SK-N-SH treated with all-trans-retinoic acid at 6 μM for 48 hours (cell line): ENCODE results near the gene DENND1A.

ENCODE experiments used
- ATAC-seq: fragments of 200-7000 bp; cut with Tn5 transposase; 3 replicates; pipeline ENCODE4 v1.9.1; 2020; ENCODE audit warnings: mild to moderate bottlenecking, moderate library complexity
- ARNTL ChIP-seq: fragments of 450-650 bp; formaldehyde crosslinking; IDR thresholded peaks from 2 replicates; pipeline ENCODE4 v1.5.0; 2020; ENCODE audit warnings: low read depth, mild to moderate bottlenecking, moderate library complexity, borderline replicate concordance
- BACH2 ChIP-seq: fragments of 250-450 bp; sonication (Bioruptor Pico); IDR thresholded peaks from 2 replicates; pipeline ENCODE4 v1.9.0; 2021; ENCODE audit warnings: mild to moderate bottlenecking, borderline replicate concordance
- CSDC2 ChIP-seq: fragments of 250-450 bp; sonication (Bioruptor Pico); IDR thresholded peaks from 2 replicates; pipeline ENCODE4 v1.5.0; 2020; ENCODE audit warnings: mild to moderate bottlenecking, moderate library complexity
- CSRNP3 ChIP-seq: fragments of 250-450 bp; sonication (Bioruptor Pico); IDR thresholded peaks from 2 replicates; pipeline ENCODE4 v1.5.1; 2021; ENCODE audit warnings: mild to moderate bottlenecking, moderate library complexity
- ESRRG ChIP-seq: fragments of 250-450 bp; sonication (Bioruptor Pico); IDR thresholded peaks from 2 replicates; pipeline ENCODE4 v1.6.1; 2021; ENCODE audit warnings: mild to moderate bottlenecking
- GLIS3 ChIP-seq: fragments of 250-450 bp; sonication (Bioruptor Pico); IDR thresholded peaks from 2 replicates; pipeline ENCODE4 v1.5.0; 2020; ENCODE audit warnings: mild to moderate bottlenecking, moderate library complexity
- ISL1 ChIP-seq: fragments of 250-450 bp; sonication (Bioruptor Pico); IDR thresholded peaks from 2 replicates; pipeline ENCODE4 v2.1.2; 2022; ENCODE audit warnings: mild to moderate bottlenecking, moderate library complexity
- OSR1 ChIP-seq: fragments of 250-450 bp; sonication (Bioruptor Pico); IDR thresholded peaks from 2 replicates; pipeline ENCODE4 v1.8.0; 2022; ENCODE audit warnings: moderate library complexity, mild to moderate bottlenecking, inconsistent platforms
- PPARA ChIP-seq: fragments of 250-450 bp; sonication (Bioruptor Pico); IDR thresholded peaks from 2 replicates; pipeline ENCODE4 v1.5.0; 2020; ENCODE audit warnings: mild to moderate bottlenecking, borderline replicate concordance
- RARB ChIP-seq: fragments of 250-450 bp; sonication (Bioruptor Pico); IDR thresholded peaks from 2 replicates; pipeline ENCODE4 v1.8.0; 2021; ENCODE audit warnings: mild to moderate bottlenecking, moderate library complexity
- SNAI2 ChIP-seq: fragments of 250-450 bp; sonication (Bioruptor Pico); IDR thresholded peaks from 2 replicates; pipeline ENCODE4 v1.5.0; 2020; ENCODE audit warnings: mild to moderate bottlenecking, moderate library complexity
- TCF4 ChIP-seq: fragments of 250-450 bp; sonication (Bioruptor Pico); IDR thresholded peaks from 2 replicates; pipeline ENCODE4 v1.8.0; 2021; ENCODE audit warnings: mild to moderate bottlenecking, moderate library complexity, borderline replicate concordance
- TOX ChIP-seq: fragments of 250-450 bp; sonication (Bioruptor Pico); IDR thresholded peaks from 2 replicates; pipeline ENCODE4 v1.8.0; 2021; ENCODE audit warnings: mild to moderate bottlenecking, moderate library complexity, borderline replicate concordance
- ZC3H10 ChIP-seq: fragments of 250-450 bp; sonication (Bioruptor Pico); IDR thresholded peaks from 2 replicates; pipeline ENCODE4 v1.5.1; 2021; ENCODE audit warnings: mild to moderate bottlenecking, moderate library complexity
- ZFP3 ChIP-seq: fragments of 250-450 bp; sonication (Bioruptor Pico); IDR thresholded peaks from 2 replicates; pipeline ENCODE4 v1.5.0; 2020; ENCODE audit warnings: mild to moderate bottlenecking, moderate library complexity
- ZNF565 ChIP-seq: fragments of 450-650 bp; formaldehyde crosslinking; conservative IDR thresholded peaks from 2 replicates; pipeline ENCODE4 v1.5.0; 2020; ENCODE audit warnings: low read depth, mild to moderate bottlenecking, moderate library complexity
- ZNF70 ChIP-seq: fragments of 450-650 bp; formaldehyde crosslinking; IDR thresholded peaks from 2 replicates; pipeline ENCODE4 v1.5.0; 2020; ENCODE audit warnings: mild to moderate bottlenecking, moderate library complexity
- ZNF8 ChIP-seq: fragments of 450-650 bp; formaldehyde crosslinking; IDR thresholded peaks from 2 replicates; pipeline ENCODE4 v1.5.0; 2020; ENCODE audit warnings: mild to moderate bottlenecking, moderate library complexity
- TF ChIP-seq, protein P1 (sequence below): fragments of 250-450 bp; sonication (Bioruptor Pico); IDR thresholded peaks from 2 replicates; pipeline ENCODE4 v1.5.0; 2020; ENCODE audit warnings: mild to moderate bottlenecking, moderate library complexity
- TF ChIP-seq, protein P2 (sequence below): fragments of 250-450 bp; sonication (Bioruptor Pico); IDR thresholded peaks from 2 replicates; pipeline ENCODE4 v1.8.0; 2020; ENCODE audit warnings: mild to moderate bottlenecking, moderate library complexity, borderline replicate concordance
- TF ChIP-seq, protein P3 (sequence below): fragments of 250-450 bp; sonication (Bioruptor Pico); IDR thresholded peaks from 2 replicates; pipeline ENCODE4 v1.5.1; 2020; ENCODE audit warnings: low read depth, mild to moderate bottlenecking, moderate library complexity

DENND1A gene

GRCh38 chr9:123775289-123776284, 154.3 kb downstream of the DENND1A start:
- ATAC-seq: no peak
- TF ChIP-seq, protein P1, sequence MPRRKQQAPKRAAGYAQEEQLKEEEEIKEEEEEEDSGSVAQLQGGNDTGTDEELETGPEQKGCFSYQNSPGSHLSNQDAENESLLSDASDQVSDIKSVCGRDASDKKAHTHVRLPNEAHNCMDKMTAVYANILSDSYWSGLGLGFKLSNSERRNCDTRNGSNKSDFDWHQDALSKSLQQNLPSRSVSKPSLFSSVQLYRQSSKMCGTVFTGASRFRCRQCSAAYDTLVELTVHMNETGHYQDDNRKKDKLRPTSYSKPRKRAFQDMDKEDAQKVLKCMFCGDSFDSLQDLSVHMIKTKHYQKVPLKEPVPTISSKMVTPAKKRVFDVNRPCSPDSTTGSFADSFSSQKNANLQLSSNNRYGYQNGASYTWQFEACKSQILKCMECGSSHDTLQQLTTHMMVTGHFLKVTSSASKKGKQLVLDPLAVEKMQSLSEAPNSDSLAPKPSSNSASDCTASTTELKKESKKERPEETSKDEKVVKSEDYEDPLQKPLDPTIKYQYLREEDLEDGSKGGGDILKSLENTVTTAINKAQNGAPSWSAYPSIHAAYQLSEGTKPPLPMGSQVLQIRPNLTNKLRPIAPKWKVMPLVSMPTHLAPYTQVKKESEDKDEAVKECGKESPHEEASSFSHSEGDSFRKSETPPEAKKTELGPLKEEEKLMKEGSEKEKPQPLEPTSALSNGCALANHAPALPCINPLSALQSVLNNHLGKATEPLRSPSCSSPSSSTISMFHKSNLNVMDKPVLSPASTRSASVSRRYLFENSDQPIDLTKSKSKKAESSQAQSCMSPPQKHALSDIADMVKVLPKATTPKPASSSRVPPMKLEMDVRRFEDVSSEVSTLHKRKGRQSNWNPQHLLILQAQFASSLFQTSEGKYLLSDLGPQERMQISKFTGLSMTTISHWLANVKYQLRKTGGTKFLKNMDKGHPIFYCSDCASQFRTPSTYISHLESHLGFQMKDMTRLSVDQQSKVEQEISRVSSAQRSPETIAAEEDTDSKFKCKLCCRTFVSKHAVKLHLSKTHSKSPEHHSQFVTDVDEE: no peak
- TF ChIP-seq ZC3H10 (CRISPR knock-in tag) (no peak), TCF4 (CRISPR knock-in tag) (no peak), ZNF8 (no peak), CSRNP3 (CRISPR knock-in tag) (no peak), ESRRG (CRISPR knock-in tag) (no peak), BACH2 (no peak), ZFP3 (CRISPR knock-in tag) (no peak), ZNF70 (CRISPR knock-in tag) (no peak), ISL1 (CRISPR knock-in tag) (no peak), RARB (CRISPR knock-in tag) (no peak), SNAI2 (CRISPR knock-in tag) (no peak), OSR1 (CRISPR knock-in tag) (no peak), ARNTL (CRISPR knock-in tag) (no peak), CSDC2 (CRISPR knock-in tag) (no peak)
- TF ChIP-seq, protein P2, sequence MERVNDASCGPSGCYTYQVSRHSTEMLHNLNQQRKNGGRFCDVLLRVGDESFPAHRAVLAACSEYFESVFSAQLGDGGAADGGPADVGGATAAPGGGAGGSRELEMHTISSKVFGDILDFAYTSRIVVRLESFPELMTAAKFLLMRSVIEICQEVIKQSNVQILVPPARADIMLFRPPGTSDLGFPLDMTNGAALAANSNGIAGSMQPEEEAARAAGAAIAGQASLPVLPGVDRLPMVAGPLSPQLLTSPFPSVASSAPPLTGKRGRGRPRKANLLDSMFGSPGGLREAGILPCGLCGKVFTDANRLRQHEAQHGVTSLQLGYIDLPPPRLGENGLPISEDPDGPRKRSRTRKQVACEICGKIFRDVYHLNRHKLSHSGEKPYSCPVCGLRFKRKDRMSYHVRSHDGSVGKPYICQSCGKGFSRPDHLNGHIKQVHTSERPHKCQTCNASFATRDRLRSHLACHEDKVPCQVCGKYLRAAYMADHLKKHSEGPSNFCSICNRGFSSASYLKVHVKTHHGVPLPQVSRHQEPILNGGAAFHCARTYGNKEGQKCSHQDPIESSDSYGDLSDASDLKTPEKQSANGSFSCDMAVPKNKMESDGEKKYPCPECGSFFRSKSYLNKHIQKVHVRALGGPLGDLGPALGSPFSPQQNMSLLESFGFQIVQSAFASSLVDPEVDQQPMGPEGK (CRISPR knock-in tag): no peak
- TF ChIP-seq, protein P3, sequence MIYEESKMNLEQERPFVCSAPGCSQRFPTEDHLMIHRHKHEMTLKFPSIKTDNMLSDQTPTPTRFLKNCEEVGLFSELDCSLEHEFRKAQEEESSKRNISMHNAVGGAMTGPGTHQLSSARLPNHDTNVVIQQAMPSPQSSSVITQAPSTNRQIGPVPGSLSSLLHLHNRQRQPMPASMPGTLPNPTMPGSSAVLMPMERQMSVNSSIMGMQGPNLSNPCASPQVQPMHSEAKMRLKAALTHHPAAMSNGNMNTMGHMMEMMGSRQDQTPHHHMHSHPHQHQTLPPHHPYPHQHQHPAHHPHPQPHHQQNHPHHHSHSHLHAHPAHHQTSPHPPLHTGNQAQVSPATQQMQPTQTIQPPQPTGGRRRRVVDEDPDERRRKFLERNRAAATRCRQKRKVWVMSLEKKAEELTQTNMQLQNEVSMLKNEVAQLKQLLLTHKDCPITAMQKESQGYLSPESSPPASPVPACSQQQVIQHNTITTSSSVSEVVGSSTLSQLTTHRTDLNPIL (CRISPR knock-in tag): no peak

DNA sequence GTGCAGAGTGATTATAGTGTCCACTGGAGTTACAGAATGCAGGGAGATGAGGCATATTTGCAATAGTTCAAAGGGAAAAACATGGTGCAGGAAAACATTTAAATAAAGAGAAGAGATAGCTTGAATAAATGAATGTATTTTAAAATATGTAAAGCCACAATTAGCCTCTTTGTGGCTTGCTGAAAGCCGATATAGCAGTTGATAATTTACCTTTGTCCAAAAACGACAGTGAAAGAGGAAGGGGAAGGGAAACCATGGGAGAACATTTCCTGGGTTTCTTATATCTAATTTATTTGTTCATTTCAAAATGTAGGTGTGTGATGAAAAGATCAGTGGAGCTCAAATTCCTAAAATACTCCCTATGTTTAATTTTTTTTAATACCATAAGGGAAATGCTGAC, 156.1 kb downstream of the DENND1A start:
- TF ChIP-seq GLIS3 (CRISPR knock-in tag): no peak
- TF ChIP-seq, all 23 proteins: peak for 0

GRCh38 chr9:123772967-123773366, 157.0 kb downstream of the DENND1A start:
- no peak for ATAC-seq
- TF ChIP-seq ISL1 (CRISPR knock-in tag): no peak
- TF ChIP-seq ZC3H10 (CRISPR knock-in tag): no peak
- TF ChIP-seq TOX (CRISPR knock-in tag): no peak
- TF ChIP-seq GLIS3 (CRISPR knock-in tag): no peak
- TF ChIP-seq SNAI2 (CRISPR knock-in tag): no peak
- no peak for TF ChIP-seq PPARA (CRISPR knock-in tag)
- TF ChIP-seq ZNF8: no peak

More for the DNA sequence above, 156.1 kb downstream of the DENND1A start:
- ATAC-seq: no peak

GRCh38 chr9:123772374-123772773, 157.6 kb downstream of the DENND1A start:
- TF ChIP-seq ZNF70 (CRISPR knock-in tag) (no peak), TOX (CRISPR knock-in tag) (no peak), CSDC2 (CRISPR knock-in tag) (no peak), ISL1 (CRISPR knock-in tag) (no peak), ZNF565 (CRISPR knock-in tag) (no peak)
- TF ChIP-seq, protein P3 (CRISPR knock-in tag): no peak
- no peak for ATAC-seq
